Medulla oblongata (tissue), 1 donor: ENCODE results near the gene ASCL4.

Experiments used
- DNase-seq: peaks from one replicate; pipeline ENCODE4 v3.0.0-alpha.2; 2015; ENCODE audit errors: extremely low spot score

ASCL4 gene

DNA sequence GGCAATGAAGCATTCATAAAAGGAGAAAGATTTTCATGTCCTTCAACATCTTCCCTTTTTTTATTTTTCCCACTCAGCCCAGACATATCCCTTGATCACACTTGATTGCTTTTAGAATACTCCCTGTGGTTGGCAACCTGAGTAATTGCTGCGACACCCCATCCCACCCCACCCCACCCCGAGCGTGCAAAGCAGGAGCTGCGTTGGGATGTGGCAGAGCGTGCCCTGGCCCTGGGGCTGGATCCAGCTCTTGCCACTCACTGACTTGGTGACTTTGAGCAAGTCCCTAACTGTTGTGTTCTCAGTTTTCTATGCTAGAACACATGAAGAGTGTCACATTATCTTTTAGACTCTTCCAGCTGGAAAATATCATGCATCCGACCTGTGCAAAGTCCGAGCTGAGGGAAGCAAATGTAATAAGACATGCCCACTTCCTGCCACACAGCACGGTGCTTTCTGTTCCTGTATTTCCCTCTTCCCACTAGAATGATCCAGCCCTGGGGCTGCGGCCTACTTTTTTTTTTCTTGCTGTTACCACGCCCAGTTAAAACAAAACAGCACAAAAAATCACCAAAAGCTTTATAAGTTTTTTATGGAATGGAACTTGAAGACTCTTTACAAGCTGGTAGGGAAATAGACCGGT, 4.0 kb downstream of the ASCL4 start:
- DNase-seq, result peak; percentile 30

DNA sequence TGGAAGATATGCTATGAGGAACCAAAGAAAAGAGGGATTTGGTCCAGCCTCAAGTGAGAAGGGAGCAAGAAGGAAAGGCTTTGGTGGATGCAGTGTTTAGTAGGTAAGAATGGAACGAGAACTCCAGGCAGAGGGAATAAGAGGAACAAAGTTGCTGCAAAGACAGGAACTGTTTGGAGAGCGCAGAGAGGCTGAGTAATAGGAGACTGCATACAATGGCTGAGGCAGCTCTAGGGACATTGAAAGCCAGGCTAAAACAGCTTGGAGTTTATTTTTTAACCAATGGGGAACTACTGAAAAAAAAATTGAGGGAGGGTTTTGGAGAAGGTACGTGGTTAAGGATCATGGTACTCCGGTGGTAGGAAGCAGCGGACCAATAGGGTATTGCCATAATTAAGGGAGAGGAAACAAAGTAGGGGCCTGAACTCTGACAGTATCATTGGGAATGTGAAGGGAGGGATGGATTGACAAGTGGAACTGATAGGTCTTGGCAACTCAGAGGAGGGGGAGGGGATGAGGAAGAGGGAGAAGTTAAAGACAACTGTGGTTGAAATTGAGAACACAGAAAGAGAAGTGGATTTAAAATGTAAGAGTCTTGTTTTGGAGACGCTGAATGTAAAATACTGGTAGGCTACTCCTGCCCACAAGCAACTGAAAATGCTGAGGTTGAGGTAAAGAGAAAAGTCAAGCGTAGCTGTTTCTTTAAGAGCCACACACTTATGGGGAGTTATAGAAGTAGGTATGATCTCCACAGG, 4.8 kb downstream of the ASCL4 start:
- peak; percentile 75 for DNase-seq

DNA sequence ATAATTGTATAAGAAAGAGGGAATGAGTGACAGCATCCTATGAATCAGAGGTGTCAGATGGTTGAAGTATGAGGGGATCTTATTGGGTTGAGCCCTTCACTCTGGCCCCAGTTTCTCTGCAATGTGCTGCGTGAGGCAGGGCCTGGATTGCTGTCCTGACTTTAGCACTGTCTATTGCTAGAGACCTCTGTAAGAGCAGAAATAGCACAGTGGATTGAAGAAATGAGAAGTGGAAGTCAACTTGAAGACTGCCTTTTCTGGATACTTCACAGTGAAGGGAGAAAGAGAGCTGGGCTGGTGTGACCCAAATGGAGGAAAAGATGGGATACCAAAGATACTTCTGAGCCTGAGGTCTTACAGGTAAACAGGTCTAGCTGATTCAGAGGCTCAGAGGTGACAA, 5.8 kb downstream of the ASCL4 start:
- DNase-seq, result peak; percentile 58

DNA sequence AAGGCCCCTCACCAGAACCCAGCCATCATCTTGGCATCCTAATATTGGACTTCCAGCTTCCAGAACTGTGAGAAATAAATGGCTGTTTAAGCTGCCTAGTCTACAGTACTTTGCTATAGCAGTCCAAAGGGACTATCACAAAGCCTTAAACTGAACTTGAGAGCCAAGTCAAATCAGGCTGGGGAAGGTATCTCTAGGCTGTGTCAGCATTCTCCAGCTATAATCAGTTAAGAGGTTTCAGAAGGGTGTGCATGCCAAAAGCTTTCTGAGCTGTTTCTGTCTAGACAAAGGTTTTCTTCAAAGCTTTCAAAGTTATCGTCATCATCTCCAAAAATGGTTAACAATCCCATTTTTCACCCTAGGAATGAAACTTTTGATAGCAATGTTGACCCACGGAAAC, 7.6 kb downstream of the ASCL4 start:
- DNase-seq, result no peak

DNA sequence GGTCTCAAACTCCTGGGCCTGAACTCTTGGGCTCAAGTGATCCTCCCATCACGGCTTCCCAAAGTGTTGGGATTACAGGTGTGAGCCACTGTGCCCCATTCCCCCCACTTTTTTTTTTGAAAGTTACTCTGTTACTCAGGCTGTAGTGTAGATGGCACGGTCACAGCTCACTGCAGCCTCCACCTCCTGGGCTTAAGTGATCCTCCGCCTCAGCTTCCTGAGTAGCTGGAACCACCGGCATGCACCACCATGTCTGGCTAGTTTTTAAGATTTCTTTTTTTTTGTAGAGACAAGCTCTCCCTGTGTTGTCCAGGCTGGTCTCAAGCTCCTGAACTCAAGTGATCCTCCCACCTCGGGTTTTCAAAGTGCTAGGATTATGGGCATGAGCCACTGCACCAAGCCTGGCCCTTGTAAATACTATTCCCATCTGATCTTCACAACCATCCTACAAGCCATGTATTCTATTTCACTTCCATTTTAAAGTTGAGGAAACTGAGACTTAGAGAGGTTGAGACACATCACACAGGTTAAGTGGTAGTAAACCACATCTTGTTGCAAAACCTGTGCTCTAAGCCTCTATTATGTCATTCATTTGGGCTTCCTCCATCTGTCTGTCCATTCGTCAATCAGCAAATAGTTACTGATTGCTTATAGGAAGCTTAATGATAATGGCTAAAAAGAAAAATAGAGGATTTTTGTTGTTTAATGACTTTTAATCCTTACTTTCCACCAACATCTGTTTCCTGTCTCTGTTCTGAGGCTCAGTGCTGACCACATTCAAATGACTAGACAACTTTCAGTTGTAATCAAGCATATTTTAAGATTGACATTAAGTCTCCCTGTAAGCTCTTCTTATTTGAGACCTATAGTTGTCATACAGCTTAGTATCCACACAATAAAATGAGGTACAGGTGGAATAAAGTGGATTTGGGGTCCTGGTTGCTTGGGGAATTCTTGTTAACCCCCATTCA, 9.2 kb downstream of the ASCL4 start:
- no peak for DNase-seq

DNA sequence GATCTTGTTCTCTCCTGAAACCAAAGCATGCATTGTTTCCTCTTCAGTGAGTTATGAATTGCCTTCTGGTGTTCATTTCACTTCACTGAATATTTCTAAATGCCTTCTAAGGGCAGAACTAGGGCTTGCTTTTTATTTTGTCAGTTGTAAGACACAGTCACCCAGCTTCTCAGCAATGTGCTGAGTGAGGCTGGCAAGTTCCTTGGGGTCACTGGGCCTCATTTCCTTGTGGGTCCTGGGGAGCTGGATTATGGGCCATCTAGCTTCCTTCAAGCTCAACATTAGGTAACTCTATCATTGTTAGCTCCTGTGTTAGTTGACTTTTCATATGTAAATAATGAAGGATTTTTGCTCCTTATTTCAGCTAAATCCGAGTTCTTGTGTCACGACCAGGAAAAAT, 13.8 kb downstream of the ASCL4 start:
- DNase-seq, result no peak

DNA sequence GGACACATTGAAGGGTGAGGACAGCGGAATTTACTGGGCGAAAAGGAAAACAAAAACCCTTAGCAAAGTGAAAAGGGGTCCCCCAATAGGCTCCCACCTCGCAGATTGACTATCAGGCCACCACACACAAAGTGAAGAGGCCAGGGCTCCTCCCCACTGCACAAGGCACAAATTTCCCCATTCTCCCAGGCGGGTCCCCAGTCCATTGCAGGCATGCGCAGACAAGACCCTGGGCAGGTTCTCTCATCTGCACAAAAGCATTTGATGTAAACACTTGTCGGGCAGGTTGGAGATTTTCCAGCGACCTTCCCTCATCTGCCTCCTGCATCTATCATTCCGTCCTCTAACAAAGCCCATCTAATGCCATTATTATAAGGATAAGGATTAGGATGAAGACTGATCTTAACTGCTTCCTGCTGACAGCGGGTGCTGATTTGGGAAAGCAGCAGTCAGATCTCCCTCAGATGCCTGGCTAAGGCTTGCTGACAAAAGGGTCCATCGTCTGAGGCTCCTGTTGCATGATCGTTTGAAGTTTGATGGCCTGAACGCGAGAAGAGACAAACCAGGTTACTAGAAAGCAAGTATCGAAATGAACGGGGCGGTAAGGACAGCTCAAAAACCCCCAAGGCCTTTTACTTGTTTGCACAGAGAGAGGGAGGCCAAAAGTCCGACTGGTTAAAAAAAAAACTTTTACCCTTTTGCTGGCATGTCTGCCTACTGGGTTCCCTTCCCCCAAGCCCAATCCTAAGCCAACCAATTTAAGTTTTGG, 14.4 kb downstream of the ASCL4 start:
- DNase-seq, result no peak

DNA sequence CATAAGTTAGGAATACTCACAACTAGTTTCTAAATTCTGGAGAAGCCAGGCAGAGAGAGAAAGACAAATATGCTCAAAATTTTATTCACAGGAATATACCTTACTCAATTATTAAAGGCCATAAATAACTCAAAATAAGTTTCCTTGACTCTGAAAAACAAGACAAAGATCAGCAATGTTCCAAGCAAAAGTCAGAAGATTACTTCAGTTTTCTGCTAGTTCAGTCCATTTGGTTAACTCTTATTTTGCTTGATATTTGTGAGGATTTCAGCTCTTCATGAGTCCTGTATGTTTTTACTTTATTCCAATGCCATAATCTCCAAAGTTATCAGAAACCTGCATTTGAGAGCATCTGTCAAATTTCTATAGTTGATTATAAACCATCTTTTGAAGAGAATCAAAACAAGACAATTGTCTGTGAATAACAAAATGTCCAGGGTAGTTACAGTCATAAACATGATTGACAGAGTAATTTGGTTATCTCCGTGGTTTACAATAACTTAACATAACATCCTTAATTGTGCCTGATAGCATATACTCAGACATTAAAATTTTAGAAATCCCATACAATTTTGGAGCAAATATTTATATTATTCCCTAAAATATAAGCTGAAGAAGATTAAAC, 17.1 kb downstream of the ASCL4 start:
- no peak for DNase-seq

DNA sequence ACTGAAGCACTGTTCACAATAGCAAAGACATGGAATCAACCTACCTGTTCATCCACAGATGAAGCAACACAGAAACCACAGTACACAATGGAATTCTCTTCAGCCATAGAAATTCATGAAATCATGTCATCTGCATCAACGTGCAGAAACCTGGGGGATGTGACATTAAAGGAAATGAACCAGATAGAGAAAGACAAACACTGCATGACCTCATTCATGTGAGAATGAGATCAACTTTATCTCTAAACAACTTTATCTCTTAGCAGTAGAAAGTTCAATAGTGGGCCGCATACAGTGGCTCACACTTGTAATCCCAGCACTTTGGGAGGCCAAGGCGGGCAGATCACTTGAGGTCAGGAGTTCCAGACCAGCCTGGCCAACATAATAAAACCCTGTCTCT, 19.9 kb downstream of the ASCL4 start:
- DNase-seq, result no peak

DNA sequence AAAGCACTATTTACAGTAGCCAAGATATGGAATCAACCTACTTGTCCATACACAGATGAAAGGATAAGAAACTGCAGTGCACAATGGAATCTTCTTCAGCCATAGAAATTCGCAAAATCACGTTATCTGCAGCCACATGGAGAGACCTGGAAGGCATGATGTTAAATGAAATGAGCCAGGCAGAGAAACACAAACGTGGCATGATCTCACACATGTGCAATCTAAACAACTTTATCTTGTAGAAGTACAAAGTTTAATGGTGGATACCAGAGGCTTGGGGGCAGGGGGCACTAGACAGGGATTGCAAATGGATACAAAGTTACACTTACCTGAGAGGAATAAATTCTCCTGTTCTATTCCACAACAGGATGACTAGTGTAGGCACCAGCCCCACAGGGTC, 24.1 kb downstream of the ASCL4 start:
- no peak for DNase-seq

DNA sequence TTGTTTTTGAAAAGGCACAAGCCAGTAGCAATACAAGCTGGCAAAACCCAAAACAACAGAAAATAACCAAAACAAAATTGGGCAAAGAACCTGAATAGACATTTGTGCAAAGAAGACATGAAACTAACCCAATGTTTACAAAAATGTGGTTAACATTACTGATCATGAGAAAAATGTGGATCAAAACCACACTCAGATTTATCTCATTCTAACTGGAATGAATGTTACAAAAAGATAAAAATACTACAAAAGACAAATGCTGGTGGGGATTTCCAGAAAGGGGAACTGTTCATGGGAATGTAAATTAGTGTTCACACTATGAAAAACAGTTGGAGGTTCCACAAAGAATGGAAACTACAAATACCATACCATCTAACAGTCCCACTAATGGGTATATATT, 26.6 kb downstream of the ASCL4 start:
- no peak for DNase-seq

DNA sequence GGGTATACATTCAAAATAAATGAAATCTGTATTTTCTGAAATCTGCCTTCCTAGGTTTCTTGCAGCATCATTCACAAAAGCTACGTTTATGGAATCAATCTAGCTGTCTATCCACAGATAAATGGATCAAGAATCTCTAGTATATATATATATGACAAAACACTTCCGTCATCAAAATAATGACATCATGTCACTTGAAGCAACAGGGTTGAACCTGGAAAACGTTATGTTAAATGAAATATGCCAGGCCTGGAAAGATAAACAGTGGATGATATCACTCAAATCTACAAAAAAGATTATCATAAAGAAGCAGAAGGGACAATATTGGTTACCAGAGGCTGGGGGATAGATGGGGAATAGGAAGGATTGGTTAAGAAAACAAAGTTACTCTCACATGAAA, 28.6 kb downstream of the ASCL4 start:
- DNase-seq, result no peak

DNA sequence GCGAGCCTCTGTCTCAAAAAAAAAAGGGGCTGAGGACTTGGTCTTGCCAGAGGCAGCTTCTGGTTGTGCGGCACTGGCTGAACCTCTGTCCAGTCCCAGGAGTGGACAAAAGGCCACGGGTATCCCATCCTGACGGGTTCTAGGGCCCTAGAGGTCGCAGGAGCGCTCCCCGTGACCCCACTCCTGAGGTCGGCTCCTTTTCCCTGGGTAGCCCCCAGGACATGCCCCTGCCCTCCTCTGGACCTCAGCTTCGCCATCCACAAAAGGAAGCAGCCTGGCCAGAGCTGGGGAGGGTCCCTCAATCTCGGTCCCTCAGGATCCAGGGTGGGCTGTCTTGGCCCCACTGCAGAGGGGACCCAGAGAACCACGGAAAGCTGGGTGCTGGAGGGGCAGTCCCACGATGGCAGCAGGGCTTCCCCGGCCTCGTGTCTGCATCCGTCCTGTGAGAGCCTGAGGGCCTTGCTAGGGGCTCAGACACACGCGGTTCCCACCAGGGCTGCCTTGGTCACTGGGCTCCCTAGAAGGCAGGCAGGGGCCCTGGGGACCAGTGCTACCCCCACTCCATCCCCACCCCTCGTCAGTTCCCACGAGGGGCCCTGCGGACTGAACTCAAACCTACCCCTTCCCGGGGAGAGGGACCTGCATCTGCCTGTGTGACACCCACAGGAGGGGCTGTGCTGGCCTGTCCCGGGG, 31.1 kb downstream of the ASCL4 start:
- no peak for DNase-seq

DNA sequence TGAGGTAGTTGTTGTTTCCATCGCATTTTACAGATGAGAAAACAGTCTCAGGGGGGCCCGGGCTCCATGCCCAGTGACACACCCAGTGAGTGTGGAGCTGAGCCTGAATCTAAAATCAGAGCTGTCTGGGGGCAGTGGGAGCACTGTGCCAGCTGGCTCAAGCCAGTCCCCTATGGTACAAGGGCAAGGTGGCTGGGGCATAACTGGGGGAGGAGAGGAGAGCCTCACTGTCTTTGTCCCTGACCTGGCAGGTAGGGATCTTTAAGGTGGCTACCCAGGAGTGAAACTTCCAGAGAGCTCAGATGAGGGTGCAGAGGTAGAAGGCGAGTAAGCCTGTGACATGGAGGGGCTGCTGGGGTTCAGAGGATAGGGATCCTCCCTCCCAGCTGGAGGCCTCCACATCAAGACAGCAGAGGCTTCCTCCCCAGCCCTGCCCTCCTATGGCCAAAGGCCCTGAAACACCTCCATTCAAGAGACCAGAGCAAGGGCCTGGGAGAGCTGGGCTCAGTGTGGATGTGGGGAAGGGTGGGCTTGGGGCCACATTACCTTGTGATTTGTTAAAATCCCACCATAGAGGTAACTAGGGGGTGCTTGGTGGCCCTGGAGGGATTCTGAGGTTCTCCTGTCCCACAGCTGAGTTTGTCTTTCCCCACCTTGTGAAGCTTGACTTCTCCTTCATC, 33.1 kb downstream of the ASCL4 start:
- DNase-seq, result no peak

DNA sequence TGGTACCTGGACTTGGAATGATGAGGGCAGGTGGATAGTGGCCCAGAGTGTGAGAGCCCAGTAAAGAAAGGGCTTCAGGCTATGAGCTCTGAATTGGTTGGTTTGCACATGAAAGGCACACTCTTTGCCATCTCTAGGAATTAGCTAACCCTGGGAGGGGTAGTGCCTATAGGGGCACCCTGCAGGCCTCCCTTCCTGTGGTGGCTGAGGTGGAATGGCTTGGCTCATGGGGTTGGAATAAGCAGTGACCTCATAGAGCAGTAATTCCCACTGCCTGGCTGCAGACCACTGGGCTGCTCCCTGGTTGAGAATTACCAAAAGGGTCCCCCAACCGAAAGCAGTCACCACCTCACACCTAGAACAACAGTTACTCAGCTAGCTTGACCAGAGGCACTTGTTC, 42.7 kb downstream of the ASCL4 start:
- no peak for DNase-seq

DNA sequence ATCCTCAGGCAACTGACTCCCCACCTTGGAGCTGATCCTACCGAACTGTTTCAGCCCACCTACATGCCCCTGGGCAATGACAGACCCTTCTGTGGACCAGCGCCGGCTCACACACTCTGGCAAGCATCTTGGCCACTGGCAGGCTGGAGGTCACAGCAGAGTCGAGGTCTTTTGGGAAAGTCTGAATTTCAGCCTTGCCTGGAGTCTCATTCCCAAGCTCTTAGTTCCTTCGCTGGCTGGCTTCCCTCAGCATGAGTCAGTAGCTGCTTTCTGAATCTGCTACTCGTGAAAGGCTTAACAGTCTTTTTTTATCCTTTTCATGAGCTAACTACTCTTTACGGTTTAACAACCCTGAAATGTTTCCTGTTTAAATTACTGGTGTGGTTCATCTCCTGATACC, 44.5 kb downstream of the ASCL4 start:
- DNase-seq, result no peak

DNA sequence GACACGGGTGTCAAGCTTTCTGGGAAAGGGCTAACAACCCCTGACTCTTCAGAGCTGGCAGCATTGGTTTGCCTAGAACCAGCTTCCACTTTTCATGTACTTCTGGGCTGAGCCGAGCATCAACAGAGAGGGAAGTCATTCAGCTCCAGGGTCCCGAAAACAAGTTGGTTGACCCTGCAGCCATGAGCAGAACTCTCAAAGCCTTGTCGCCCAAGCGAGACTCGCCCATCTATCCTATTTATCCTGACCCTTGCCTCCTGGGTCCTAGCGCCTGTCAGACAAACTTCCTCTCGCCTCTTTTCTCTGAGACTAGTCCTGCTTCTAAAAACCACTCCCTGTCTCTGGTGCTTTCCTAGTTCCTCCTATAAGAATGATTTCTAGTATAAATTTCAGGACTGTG, 47.9 kb downstream of the ASCL4 start:
- peak; percentile 8 for DNase-seq
